H1 (cell line): ENCODE results near the gene FHAD1. TPM values are rescaled to one million over a fixed set of nuclear protein-coding genes. Genes with fewer than 3 reads are reported as not detected.

Experiments
- BRCA1 ChIP-seq: IDR thresholded peaks from 2 replicates; pipeline ENCODE4 v1.6.1; 2012; ENCODE audit warnings: low read depth, low read length, improper control_type of control experiment
- CHD7 ChIP-seq: fragments of 300-600 bp; sonication (generic); IDR thresholded peaks from 2 replicates; pipeline ENCODE4 v1.7.1; 2012; ENCODE audit warnings: low read length, moderate library complexity, mild to moderate bottlenecking, inconsistent platforms; ENCODE audit not compliant: insufficient replicate concordance
- CTCF ChIP-seq, 3 experiments: IDR thresholded peaks; 1 replicate in 2 of 3; 2 replicates in 1 of 3; pipeline versions ENCODE4 v1.5.1 to v1.6.1; 2011; ENCODE audit warnings: low read length in 3 of 3, mild to moderate bottlenecking in 3 of 3, inconsistent platforms in 2 of 3, low read depth in 1 of 3, moderate library complexity in 1 of 3; ENCODE audit not compliant: insufficient read depth in 1 of 3; ENCODE audit errors: control extremely low read depth in 1 of 3
- EGR1 ChIP-seq: IDR thresholded peaks from 2 replicates; pipeline ENCODE4 v1.6.1; 2011; ENCODE audit warnings: low read depth, low read length, borderline replicate concordance
- KDM1A ChIP-seq: fragments of 200-600, 300-600 bp; sonication (generic); IDR thresholded peaks from 2 replicates; pipeline ENCODE4 v1.7.1; 2016; ENCODE audit warnings: mild to moderate bottlenecking, low read length, borderline replicate concordance
- RFX5 ChIP-seq: IDR thresholded peaks from 2 replicates; pipeline ENCODE4 v1.6.1; 2011; ENCODE audit warnings: low read depth, low read length, improper control_type of control experiment, borderline replicate concordance
- SUZ12 ChIP-seq: fragments of 200-600 bp; sonication (generic); IDR thresholded peaks from 2 replicates; pipeline ENCODE4 v1.6.1; 2012; ENCODE audit warnings: mild to moderate bottlenecking, inconsistent platforms, low read length, moderate library complexity, mixed read lengths
- USF2 ChIP-seq: IDR thresholded peaks from 2 replicates; pipeline ENCODE4 v1.6.1; 2011; ENCODE audit warnings: low read length, improper control_type of control experiment
- polyA plus RNA-seq, 7 experiments: library from polyadenylated mRNA; depleted of rRNA in 3 of 7; stranded (reverse) in 5 of 7; unstranded in 2 of 7; fragments of >200 nt in 5 of 7; fragments of 200-250 nt in 2 of 7; gene quantifications; 1 replicate in 5 of 7; 2 replicates in 1 of 7; 4 replicates in 1 of 7; pipeline versions ENCODE4 v1.2.1 to v1.2.3, GENCODE V29; 2011 to 2013; ENCODE audit warnings: missing spikeins in 2 of 7, mixed read lengths in 2 of 7
- total RNA-seq: library from RNA; stranded (reverse); fragmentation: NEBNext Ultra II Directional; extraction: Animal tissue kit (Norgen Biotek cat#: 25700); gene quantifications from 2 replicates; pipeline ENCODE4 v1.2.1, GENCODE V29; 2021

FHAD1 gene
- total and polyA plus RNA-seq, 2 of the 8 experiments (the other 6 are each of a cell fraction or from before 2014, with no cell fraction given): 0.39 to 0.69 TPM

- TF ChIP-seq CHD7 (no peak), BRCA1 (no peak), CTCF (IDR thresholded peaks at IDR 0.05; ENCODE audit: control extremely low read depth in 1 of 3, insufficient read depth in 1 of 3, low read depth in 1 of 3, low read length in 3 of 3) (no peak), USF2 (no peak), EGR1 (no peak), SUZ12 (no peak), RFX5 (no peak), KDM1A (no peak)
These were observed 33.6 kb upstream of the FHAD1 start (continued) for GRCh38 chr1:15213341-15213821.
